Right kidney (tissue), 1 donor: ENCODE data around the gene CDC42EP1.
"Not testable (repeated sequence)": the region's sequence is repeated elsewhere in the genome, so short reads cannot be mapped to it uniquely, and the experiment has no call there.

Experiments
- DNase-seq: peaks from one replicate; pipeline ENCODE4 v3.0.0-alpha.2; 2016

Gene CDC42EP1

DNA sequence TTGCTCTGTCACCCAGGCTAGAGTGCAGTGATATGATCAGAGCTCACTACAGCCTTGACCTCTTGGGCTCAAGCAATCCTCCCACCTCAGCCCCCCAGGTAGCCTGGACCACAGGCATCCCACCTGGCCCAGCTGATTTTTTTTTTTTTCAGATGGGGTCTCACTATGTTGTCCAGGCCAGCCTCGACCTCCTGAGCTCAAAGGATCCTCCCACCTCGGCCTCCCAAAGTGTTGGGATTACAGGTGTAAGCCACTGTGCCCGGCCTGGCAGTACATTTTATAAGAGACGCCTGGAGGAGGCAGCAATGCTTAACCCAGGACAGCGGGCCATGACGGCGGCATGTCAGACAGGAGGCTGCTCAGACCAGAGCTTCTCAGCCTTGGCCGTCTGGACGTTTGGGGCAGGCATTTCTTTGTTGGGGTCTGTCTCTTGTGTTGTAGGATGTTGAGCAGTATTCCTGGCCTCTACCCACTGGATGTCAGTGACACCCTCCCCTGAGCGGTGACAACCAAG lies 15.3 kb downstream of the CDC42EP1 start:
- no peak for DNase-seq

DNA sequence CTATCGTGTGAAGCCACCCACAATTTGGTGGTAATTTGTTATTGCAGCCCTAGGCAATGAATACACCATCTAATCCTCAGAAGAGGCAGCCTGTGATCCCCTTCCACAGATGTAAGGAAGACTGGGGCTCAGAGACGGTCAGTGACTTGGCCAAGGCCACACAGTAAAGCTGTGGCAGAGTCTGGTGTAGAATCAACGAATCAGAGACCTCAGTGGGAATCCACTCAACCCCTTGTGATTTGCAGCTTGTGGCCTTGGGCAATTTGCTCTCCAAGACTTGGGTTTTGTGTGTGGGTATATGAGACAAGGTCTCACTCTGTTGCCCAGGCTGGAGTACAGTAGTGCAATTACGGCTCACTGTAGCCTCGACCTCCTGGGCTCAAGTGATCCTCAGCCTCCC lies 17.7 kb downstream of the CDC42EP1 start:
- no peak for DNase-seq

- no peak for DNase-seq
These were observed 21.2 kb downstream of the CDC42EP1 start for GRCh38 chr22:37581504-37581903.

GRCh38 chr22:37582526-37582925 lies 22.2 kb downstream of the CDC42EP1 start:
- no peak for DNase-seq

DNA sequence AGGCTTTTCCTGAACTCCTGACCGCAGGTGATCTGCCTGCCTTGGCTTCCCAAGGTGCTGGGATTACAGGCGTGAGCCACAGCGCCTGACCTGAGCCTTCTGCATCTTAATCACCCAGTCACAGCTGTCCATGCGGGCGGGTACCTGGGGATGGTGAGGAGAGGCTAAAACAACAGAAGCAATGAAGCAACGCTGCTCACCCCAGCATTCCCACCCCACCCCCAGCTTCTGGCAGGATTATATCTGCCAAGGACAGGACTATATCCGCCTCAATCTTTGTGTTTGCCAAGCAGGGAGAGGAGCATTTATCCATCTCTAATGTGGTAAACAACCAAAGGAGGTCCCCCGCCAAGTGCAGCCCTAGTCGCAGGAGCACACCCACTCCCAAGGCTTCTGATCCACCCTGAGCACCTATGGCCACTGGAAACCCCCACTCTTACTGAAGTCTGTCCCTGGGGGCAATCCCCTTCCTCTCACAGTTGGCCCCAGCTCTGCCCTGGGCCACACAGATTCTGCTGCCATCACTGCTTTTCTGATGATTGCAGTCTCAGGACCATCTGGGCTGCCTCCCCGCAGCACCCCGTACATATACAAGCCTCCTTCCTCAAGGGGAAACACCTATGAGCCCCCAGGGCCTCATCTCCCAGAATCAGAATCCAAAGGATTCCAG lies 28.4 kb downstream of the CDC42EP1 start:
- no peak for DNase-seq

DNA sequence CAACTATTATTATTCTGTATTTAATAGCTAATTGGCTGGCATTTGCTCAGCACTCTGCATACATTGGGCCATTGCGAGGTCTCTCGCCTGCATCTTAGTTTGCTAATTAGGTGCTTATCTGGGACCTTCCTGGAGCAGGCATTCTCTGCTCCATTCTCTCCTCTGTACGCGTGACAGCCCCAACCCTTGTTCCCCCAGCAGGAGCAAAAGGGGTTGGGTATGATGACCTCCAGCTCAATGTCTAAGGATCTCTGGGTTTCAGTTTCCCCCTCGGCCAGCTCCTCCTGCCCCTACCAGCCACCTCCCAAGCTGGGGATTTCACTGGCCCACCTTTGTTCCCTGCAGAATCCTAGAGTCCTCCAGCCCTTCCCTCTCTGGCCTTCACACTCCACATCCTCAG lies 29.4 kb downstream of the CDC42EP1 start:
- no peak for DNase-seq

DNA sequence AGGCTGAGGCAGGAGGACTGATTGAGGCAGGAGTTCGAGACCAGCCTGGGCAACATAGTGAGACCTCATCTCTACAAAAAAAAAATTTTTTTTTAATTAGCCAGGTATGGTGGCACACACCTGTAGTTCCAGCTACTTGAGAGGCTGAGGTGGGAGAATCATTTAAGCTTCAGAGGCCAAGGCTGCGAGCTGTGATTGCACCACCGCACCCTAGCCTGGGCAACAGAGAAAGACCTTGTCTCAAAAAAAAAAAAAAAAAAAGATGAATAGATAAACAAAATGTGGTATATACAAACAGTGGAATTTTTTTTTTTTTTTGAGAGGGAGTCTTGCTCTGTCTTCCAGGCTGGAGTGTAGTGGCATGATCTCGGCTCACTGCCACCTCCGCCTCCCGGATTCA lies 30.8 kb downstream of the CDC42EP1 start:
- DNase-seq = not testable (repeated sequence)

DNA sequence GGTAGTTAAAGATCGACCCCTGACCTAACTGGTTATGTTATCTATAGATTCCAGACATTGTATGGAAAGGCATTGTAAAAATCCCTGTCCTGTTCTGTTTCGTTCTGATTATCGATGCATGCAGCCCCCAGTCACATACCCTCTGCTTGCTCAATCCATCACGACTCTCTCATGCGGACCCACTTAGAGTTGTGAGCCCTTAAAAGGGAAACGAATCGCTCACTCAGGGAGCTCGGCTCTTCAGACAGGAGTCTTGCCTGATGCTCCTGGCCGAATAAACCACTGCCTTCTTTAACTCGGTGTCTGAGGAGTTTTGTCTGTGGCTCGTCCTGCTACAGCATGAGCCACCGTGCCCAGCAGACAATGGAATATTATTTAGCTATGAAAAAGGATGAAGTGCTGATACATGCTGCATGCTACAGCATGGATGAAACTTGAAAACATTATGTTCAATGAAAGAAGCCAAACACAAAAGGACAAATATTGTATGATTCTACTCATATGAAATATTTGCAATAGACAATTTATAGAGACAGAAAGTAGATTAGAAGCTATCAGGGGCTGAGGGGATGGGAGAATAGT lies 31.6 kb downstream of the CDC42EP1 start:
- DNase-seq = no peak

GRCh38 chr22:37594237-37594636 lies 34.0 kb downstream of the CDC42EP1 start:
- no peak for DNase-seq

DNA sequence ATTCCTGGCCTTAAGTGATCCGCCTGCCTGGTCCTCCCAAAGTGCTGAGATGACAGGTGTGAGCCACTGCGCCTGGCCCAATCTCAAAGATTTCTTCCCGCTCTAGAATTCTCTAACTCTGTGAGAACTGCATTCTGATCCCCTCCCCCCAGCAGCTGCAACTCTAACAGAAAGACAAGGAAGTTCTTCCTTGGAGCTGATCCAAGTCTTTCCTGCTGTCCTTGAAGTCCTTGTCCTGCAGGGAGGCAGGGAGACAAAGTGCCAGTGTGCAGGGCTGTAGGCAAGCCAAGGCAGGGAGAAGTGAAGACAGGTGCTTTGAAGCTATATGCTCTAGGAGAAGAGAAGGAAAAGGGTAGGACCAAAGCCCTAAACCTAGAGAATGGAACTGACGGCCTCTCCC lies 38.9 kb downstream of the CDC42EP1 start:
- no peak for DNase-seq

DNA sequence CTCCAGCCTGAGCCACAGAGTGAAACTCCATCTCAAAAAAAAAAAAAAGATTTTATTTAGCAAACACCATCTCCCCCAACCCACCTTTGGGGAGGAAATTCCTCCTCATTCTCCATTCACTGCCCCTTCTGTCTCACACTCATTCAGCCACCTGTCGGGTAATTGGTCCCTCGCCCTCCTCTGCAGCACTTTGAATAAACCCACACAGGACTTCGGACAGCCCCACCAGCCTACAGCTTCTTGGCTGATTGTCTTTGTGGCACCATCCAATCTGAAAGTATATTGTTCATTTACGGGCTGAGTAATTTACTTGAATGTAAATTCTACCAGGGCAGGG lies 40.9 kb downstream of the CDC42EP1 start:
- DNase-seq = no peak

DNA sequence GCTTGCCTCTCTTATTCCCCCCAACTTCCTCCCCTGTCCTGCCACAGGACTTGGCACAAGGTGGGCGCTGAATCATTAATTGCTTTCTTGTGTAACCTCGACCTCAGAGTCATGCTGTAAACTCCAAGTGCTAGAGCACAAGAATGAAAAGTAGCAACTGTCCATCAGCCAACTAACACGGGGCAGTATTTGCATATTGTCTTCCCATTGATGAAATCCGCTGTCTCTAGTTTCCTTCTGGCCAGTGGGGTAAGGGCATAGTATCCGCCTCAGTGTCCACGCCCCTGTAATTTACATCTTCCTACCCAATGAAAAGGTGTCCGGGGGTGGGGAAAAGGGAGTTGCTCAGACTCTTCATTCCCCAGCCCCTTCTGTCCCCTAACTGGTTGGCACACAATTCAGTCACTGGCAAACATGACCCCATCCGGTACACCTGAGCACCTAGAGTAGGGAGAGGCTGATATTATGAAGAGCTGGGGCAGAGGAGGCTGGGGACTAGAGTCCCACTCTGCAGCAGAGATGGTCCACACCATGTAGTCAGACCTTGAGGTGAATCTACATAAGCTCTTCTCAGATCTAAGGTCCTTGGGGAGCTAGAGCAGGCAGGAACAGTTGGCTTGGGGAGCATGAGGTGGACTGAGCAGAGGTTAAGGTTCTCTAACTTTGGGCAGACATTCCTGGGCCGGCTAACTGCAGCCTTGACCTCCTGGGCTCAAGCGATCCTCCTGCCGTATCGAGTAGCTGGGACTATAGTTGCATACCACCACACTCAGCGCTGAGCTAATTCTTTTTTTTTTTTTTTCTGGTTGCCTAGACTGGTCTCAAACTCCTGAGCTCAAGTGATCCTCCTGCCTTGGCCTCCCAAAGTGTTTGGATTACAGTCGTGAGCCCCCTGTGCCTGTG lies 41.5 kb downstream of the CDC42EP1 start:
- DNase-seq = peak; percentile 53

DNA sequence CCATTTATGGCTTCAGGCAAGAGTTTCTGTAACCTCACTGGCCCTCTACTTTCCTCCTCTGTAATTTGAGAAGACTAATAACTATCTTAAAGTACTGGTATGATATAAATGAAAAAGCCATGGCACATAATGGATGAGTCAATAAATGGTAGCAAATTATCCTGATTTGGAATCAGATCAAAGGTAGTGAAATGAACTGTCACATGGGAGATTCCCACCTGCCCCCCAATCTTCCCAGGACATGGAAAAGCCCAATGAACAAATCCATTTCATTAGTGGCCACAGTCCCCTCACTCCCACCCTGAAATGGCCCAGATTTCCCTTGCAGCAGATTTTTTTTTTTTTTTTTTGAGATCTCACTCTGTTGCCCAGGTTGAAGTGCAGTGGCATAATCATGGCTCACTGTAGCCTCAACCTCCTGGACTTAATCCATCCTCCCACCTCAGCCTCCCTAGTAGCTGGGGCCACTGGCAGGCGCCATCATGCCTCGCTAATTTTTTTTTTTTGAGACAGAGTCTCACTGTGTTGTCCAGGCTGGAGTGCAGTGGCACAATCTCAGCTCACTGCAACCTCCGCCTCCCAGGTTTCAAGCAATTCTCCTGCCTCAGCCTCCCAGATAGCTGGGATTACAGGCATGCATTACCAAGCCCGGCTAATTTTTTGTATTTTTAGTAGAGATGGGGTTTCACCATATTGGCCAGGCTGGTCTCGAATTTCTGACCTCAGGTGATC lies 42.4 kb downstream of the CDC42EP1 start:
- not testable (repeated sequence) for DNase-seq

- no peak for DNase-seq
These were observed 43.8 kb downstream of the CDC42EP1 start for GRCh38 chr22:37604074-37604473.

DNA sequence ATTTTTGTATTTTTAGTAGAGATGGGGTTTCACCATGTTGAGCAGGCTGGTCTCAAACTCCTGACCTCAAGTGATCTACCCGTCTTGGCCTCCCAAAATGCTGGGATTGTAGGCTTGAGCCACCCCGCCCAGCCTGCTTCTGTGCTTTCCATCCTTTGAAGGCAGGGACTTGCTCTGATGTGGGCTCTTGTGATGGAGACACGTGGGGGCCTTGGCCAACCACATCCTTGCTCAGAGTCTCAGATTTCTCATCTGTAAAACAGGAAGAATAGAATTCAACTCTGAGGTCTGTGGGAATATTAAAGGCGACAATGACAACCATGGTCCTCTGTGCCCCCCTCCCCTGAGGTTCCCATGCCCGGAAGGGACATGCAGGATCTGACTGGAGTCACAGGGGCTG lies 44.6 kb downstream of the CDC42EP1 start:
- DNase-seq = no peak

DNA sequence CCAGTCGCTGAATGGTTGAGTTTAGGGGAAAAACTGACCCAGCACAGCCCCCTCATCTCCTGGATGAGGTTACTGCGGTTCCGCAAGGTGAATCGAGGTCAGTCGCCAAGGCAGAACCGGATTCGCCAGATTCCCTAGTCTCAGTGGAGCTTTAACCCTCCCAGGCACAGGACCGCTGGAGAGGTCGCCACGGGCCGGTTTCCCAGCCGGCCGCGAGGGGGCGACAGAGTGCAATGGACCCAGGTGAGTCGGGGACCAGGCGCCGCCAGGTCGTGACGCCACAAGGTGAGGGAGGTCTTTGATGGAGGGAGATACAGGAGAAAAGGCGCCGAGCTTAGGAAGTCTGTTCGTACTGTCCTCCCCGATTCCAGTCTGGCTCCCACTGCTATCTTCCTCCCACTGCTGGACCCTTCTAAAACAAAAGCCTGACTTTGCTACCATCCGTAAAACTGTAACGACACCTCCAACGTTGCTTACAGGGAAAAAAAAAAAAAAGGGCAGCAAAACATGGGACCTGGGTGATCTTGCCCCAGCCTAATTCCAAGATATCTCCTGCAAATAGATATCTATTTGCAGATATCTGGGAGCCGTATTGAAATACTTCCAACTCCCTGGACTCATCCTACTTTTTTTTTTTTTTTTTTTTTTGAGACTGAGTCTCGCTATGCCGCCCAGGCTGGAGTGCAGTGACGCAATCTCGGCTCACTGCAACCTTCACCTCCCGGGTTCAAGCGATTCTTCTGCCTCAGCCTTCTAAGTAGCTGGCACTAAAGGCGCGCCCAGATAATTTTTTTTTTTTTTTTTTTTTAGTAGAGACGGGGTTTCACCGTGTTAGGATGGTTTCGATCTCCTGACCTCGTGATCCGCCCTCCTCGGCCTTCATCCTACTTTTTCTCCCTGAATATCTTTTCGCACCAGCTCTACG lies 47.0 kb downstream of the CDC42EP1 start:
- DNase-seq = peak; percentile 88

- no peak for DNase-seq
These were observed 47.7 kb downstream of the CDC42EP1 start for GRCh38 chr22:37607935-37608476.

GRCh38 chr22:37608477-37609239 lies 48.4 kb downstream of the CDC42EP1 start, which contains the start of gene GGA1:
Gene GGA1 (plus strand): TSS chr22:37608834. CDS start chr22:37608861, 27 bp downstream.
- DNase-seq = peak; percentile 100

DNA sequence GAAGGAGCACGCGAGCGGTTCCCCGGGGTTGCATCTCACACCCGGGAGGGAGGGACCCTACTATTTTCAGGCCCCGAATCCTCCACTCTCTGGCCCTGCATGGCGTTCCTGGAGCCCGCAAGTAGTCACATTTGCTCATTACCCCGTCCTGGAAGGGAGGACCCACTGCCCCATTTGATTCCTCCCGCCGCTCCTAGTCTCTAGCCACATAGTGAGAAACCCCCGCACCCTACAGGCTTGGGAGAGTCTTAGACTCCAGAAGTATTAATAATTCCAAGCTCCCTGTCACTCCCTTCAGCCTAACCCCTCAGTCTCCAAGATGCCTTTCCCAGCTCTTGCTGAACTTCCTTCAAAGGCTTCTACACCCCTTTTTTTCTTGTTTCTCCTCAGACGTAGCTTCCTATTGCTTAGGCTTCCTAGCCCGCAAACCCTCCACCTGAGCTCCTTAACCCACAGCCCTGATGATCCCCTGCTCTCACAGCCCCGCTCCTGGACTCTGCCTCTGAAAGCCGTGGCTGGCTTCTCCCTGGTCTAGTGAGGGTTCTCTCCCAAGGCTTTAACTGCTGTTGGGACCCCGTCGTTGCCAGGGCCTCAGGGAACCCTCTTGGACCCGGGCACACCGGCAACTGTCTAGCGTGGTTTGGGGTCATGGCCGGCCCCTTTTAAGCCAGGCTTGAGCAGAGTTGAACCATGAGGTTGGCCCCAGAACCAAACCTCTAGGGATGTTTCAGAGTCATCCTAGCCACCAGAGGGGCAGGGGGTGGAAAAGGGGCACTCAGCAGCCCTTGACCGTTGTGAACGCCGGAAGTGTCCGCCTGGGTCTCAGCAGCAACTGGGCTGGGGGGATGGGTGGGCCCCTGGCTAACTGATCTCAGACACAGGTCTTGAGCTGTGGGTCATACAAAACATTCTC lies 49.2 kb downstream of the CDC42EP1 start:
- no peak for DNase-seq
